ENCODE data around the gene ATP6V1G3.

- TF ChIP-seq, protein P1, sequence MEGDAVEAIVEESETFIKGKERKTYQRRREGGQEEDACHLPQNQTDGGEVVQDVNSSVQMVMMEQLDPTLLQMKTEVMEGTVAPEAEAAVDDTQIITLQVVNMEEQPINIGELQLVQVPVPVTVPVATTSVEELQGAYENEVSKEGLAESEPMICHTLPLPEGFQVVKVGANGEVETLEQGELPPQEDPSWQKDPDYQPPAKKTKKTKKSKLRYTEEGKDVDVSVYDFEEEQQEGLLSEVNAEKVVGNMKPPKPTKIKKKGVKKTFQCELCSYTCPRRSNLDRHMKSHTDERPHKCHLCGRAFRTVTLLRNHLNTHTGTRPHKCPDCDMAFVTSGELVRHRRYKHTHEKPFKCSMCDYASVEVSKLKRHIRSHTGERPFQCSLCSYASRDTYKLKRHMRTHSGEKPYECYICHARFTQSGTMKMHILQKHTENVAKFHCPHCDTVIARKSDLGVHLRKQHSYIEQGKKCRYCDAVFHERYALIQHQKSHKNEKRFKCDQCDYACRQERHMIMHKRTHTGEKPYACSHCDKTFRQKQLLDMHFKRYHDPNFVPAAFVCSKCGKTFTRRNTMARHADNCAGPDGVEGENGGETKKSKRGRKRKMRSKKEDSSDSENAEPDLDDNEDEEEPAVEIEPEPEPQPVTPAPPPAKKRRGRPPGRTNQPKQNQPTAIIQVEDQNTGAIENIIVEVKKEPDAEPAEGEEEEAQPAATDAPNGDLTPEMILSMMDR (IDR thresholded peaks at IDR 0.05; ENCODE audit: insufficient read depth, low read length, poor library complexity, severe bottlenecking): no peak
- no peak for TF ChIP-seq EZH2phosphoT487 (conservative IDR thresholded peaks at IDR 0.05; ENCODE audit: low read length)
These were observed 53.6 kb downstream of the ATP6V1G3 start for GRCh38 chr1:198486903-198487302.

Data from SU-DHL-6 (cell line).